NCI-H2029 treated with DMSO at 0.1 percent for 48 hours (cell line): Measurements from ENCODE around the gene ATG4A.

Experiments used
- DNase-seq: peaks from one replicate; lab custom pipeline; 2025; lab: John Stamatoyannopoulos, UW

Gene ATG4A

GRCh38 chrX:108169768-108170167, 78.2 kb downstream of the ATG4A start:
- DNase-seq = no peak

DNA sequence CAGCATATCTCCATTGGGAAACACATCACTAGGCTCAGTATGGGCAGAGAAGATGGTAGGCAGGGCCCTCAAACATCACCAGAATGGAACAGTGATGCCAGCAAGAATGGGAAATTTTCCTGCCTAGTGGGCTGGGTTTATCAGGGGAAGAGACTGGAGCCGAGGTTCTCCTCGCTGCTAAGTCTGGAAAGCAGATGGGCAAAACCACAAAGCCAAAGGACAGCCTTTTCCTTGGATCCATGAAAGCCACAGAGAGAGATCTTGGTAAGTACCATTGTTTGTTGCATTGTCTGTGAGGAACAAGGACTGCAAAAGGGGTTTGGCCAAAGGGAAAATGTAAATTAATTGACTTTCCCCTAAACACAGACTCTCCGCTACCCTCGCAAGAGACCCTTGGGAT, 80.1 kb downstream of the ATG4A start:
- no peak for DNase-seq

DNA sequence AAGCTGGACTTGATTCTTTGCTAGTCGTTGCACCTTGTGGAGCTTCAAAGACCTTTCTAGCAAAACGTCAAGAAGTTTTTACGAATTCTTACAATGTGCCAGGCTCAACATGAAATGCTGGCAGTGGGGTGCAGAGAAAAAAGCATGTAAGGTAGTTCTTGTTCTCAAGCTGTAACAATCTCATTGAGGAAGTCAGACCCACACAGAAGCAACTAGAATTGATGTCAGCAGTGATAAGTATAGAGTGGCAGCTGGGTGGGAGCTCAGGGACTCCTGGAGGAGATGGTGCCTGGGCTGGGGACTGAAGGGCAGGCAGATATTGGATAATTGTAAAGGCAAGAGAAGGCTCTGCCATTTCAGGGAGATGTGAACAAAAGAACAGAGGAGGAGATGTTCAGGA, 82.3 kb downstream of the ATG4A start:
- DNase-seq = no peak

- DNase-seq = no peak
Measured at GRCh38 chrX:108177351-108178142, 86.0 kb downstream of the ATG4A start.

DNA sequence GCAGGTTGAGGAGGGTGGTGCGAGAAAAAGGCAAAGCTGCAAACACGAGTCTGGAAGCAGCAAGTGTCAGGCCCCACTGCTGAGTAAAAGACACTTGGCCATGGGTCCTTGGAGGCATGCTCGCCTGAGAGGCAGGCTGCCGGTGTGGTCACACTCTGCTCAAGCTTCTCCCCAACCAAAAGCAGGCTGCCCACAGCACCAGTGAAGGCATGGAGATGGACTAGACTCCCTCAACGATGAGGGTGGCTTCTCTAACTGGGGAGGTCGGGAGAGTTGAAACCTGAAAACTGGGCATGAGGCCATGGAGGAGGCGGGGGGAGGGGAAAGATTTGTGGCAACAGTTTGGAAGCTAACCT, 86.5 kb downstream of the ATG4A start:
- DNase-seq = no peak

- DNase-seq = no peak
Measured at GRCh38 chrX:108186811-108187210, 95.2 kb downstream of the ATG4A start.

DNA sequence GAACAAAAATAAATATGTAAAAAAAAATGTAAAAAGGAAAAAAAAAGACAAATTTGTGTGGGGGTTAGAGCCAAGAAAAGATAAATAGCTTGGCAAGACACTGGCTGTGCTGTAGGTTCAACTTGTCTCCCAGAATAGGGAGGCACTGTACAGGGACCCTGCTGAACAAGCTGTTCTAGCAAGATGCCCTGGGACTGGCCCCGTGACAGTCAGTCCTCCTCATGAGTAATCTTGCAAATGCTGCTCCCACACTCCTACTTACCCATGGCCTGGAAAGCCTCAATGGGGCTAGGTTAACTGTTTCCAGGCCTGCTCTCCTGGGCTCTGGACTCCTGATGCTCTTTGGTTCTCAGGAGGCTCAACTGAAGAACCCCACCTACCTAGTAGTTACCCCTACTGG, 106.8 kb downstream of the ATG4A start:
- no peak for DNase-seq

- no peak for DNase-seq
Measured at GRCh38 chrX:108199041-108199440, 107.5 kb downstream of the ATG4A start.

GRCh38 chrX:108199691-108200090, 108.1 kb downstream of the ATG4A start:
- no peak for DNase-seq

- DNase-seq = no peak
Measured at GRCh38 chrX:108203540-108203939, 112.0 kb downstream of the ATG4A start.
